GM21390 (cell line): ENCODE results near the gene RAB33B.
"Not testable (repeated sequence)": the region's sequence is repeated elsewhere in the genome, so short reads cannot be mapped to it uniquely, and the experiment has no call there.

ENCODE experiments used
- ATAC-seq: cut with Tn5 transposase; IDR thresholded peaks from one replicate; pipeline ENCODE4 v1.9.1; 2021; ENCODE audit not compliant: unreplicated experiment

The RAB33B gene

DNA sequence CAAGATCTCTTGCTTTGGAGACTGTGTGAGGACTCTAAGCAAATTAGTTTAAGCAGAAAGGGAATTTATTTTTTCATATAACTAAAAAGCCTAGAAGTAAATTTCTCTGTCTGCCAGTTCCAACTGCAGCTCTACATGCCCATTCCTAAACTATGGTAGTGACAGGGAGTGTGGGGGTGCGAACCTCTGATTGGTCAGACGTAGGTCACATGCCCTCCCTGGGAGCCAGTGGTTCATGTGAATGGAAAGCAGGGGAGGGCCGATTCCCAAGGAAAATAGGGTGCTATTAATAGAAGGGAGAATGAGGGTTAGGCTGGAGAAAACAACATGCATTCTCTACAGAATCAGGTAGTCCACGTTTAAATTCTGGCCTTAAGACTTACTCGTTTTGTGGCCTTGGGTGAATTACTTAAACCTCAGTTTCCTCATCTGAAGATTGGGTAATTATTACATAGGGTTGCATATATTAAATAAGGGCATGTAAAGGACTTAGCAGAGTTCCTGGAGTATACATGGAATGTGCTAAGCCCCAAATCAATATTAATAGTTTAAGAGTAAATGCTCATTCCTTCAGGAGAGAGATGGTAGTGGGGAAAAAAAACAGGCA, 7.2 kb downstream of the RAB33B start:
- no peak for ATAC-seq

DNA sequence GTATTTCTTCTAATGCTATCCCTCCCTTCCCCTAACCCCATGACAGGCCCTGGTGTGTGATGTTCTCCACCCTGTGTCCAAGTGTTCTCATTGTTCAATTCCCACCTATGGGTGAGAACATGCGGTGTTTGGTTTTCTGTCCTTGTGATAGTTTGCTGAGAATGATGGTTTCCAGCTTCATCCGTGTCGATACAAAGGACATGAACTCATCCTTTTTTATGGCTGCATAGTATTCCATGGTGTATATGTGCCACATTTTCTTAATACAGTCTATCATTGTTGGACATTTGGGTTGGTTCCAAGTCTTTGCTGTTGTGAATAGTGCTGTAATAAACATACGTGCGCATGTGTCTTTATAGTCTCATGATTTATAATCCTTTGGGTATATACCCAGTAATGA, 10.6 kb downstream of the RAB33B start:
- not testable (repeated sequence) for ATAC-seq

DNA sequence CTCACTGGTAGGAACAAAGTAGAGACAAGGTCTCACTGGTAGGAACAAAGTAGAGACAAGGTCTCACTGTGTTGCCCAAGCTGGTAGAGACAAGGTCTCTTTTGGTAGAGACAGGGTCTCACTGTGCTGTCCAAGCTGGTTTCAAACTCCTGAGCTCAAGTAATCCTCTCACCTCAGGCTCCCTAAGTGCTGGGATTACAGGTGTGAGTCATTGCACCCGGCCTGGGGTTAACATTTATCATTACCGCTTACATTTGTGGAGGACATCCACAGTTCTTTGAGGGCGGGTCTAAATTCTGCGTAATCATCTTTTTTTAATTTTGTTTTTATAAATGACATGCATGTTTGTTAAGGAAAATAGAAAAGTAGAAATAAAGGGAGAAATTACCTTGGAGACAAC, 12.0 kb downstream of the RAB33B start:
- no peak for ATAC-seq

DNA sequence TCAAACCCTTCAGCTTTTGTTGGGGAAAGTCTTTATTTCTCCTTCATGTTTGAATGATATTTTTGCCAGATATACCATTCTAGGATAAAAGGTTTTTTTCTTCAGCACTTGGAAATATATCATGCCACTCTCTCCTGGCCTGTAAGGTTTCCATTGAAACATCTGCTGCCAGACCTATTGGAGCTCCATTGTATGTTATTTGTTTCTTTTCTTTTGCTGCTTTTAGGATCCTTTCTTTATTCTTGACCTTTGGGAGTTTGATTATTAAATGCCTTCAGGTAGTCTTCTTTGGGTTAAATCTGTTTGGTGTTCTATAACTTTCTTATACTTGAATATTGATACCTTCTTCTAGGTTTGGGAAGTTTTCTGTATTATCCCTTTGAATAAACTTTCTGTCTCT, 14.8 kb downstream of the RAB33B start:
- ATAC-seq: not testable (repeated sequence)

DNA sequence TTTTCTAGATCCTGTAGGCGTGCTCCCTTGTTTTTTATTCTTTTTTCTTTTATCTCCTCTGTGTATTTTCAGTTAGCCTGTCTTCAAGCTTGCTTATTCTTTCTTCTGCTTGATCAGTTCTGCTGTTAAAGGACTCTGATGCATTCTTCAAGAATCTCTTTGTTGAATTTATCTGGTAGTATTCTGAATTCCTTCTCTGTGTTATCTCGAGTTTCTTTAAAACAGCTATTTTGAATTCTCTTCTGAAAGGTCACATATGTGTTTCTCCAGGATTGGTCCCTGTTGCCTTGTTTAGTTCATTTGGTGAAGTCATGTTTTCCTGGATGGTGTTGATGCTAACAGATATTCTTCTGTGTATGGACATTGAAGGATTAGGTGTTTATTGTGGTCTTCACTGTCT, 15.3 kb downstream of the RAB33B start:
- no peak for ATAC-seq

DNA sequence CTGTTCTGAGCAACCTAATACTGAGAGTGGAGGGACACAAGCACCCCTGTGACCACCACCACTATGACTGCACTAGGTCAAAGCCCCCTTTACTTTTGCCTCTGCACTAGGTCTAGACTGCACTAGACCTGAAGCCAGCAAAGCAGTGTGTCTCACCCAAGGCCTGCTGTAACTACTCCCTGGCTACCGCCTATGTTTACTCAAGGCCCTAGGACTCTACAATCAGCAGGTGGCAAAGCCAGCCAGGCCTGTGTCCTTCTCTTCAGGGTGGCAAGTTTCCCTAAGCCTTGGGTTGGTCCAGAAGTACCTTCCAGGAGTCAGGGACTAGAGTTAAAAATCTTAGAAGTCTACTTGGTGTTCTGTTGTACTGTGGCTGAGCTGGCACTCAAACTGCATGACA, 15.9 kb downstream of the RAB33B start:
- no peak for ATAC-seq

DNA sequence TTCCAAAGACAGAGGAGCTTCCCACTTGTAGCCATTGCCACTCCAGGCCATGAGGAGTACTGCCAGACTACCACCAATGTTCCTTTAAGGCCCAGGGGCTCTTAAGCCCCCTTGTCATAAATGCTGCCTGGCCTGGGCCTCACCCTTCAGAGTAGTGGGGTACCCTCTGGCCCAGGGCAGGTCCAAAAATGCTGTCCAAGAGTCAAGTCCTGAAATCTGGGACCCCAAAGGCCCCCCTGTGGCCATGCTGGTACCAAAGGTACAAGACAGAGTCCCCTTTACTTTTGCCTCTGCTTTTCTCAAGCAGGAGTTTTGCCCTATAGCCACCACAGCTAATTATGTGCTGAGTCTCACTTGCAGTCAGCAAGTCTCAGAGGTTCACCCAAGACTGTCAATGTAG, 16.4 kb downstream of the RAB33B start:
- ATAC-seq: no peak

DNA sequence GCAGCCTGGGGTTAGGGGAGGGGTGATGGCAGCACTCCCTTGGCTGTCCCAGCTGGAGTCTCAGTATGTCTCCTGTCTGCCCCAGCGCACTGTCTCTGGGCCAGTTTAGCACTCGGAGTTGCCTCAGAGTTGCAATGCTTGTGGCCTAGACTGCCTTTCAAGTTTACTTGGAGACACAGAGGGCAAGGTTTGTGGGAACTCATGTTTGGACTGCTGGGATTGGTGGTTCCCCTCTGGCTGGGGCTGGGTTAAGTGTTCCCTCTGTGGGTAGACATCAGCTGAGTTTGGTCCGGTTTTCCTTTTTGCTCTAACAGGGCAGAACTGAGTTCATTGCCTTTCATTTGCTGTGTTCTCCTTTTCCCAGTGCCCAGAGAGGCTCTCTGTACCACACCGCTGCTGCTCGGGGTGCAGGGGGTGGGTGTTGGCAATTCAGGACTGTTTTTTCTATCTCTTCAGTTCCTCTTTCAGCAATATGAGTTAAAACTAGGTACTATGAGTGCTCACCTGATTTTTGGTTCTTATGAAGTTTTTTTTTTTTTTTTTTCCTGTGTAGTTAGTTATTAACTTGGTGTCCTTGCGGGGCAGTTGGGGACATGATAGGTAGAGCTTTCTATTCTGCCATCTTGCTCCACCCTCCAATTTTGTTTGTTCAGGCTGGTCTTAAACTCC, 17.2 kb downstream of the RAB33B start:
- no peak for ATAC-seq

DNA sequence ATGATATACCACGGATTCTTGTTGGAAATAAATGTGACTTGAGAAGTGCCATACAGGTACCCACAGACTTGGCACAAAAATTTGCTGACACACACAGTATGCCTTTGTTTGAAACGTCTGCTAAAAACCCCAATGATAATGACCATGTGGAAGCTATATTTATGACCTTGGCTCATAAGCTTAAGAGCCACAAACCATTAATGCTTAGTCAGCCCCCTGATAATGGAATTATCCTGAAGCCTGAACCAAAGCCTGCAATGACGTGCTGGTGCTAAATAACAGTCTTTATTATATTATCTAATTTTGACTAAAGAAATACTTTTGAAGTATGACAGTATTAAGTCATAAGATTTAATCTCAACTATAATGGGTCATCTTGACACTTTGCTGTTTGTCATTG, 18.9 kb downstream of the RAB33B start:
- no peak for ATAC-seq

DNA sequence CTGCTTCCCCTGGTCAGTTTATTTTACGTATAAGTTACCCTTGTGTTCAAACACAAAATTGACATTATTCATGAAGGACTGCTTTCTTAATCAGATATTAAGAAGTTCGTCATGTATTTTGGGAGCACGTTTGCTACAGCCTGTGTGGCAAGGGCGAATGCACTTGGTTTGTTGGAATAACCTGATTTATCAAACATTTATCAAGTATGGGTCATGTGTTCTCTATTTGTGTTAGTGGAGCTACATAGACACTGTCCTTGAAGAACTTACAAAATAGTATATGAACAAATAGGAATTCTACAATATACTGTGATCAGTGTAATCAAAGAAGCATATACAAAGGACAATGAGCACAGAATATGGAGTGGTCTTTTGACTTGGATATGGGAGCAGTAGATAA, 22.4 kb downstream of the RAB33B start:
- no peak for ATAC-seq

DNA sequence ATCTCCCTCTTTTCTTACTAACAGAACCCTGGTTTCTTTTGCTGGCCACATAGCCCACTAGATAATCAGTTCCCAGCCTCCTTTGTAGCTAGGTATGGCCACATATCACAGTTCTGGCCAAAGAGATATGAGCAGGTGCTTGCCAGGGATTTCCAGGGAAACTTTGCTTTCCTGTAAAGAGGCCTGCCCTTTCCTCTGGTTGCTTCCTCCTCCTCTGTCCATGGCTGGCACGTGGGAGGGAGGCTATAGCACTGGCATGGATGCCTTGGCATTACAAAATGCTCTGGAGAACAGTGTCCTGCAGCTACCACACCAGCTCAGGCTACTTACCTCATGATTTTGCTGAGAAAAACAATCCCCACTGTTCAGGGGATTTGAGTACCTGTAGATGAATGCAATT, 27.5 kb downstream of the RAB33B start:
- ATAC-seq: no peak

DNA sequence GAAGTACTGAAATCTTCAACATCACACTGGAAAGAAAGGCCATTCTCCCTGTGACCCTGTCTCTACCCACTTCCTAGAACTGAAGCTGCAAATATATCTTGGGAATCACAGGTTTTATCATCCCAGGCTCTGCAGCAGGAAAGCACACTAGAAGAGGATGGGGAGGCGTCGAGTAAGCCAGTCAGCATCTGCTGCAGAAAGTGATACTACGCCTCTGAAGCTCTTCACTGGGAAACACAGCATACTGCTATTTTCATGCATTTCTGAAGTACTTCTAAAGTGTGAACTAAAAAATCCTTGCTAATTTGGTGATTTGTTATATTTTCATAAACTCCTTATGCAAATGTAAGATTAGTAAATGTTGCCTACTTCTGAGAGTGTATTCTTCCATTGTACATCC, 29.1 kb downstream of the RAB33B start:
- no peak for ATAC-seq

DNA sequence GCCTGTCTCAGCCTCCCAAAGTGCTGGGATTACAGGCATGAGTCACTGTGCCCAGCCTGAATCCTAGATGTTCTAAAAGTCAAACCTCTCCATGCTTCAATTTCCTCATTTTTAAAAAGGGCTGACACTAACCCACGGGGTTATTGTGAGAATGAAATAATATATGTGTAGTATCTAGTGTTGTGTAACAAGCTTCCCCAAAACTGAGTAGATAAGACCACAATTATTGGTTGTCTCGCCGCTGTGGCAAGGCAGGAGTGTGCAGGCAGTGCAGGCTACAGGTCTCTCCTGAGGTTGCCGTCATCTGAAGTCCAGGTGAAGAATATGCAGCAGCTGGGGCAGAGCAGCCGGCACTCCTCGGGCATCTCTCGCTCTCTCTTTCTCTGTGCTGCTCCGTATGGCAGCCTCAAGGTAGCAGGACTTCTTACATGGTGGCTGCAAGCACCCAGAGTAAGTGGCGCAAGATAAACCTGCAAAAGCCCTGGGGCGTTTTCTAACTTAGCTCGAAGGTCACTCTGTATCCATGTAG, 30.9 kb downstream of the RAB33B start:
- ATAC-seq: no peak

DNA sequence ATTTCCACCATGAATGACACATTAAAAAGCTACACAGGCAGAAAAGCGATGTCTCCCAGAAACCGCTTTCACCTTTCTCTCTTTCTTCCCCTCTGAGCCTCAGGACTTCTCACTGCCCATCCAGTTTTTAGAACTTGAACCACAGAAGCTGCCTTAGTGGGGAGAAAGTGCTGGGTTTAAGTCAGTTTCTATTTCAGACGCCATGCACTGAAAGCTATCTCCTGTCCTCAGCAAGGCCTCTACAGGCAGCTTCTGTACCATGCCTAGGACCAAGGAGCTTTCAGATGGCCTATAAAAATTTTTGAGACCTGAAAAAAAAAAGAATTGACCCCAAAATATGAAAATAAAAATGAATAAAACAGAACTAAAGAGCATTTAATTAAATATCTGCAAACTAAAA, 34.5 kb downstream of the RAB33B start:
- ATAC-seq: no peak

DNA sequence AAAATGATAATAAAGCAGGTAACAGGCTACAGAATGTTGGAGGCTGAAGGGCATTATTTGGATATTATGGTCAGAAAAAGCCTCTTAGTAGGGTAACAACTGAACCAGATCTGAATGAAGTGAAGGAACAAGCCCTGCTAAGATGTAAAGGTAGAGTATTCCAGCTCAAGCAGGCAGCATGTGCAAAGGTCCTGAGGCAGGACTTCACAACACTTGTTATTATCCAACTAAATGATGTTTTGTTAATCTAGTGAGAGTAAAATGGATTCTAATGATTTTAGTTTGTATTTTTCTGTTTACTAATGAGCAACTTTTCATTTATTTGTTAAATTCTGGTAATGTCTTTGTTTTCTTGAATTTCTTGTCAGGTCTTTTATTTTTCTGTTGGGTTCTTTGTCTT, 35.7 kb downstream of the RAB33B start:
- ATAC-seq: no peak

DNA sequence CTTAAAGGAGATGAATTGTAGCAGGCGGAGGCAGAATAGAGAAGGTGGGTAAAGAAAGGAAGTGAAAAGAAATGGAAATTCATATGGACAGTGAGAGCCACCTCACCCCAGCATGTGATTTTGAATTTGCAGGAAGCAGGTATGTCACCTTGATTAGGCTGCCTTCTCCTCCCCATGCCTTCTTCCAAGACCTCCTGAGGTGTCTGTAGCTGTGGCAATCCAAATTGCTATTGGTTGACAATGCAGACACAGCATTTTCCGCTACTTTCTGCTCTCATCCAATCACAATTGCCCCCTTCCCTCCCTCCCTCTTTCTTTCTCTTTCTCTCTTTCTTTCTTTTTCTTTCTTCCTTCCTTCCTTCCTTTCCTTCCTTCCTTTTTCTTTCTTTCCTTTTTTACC, 38.5 kb downstream of the RAB33B start:
- ATAC-seq: no peak

DNA sequence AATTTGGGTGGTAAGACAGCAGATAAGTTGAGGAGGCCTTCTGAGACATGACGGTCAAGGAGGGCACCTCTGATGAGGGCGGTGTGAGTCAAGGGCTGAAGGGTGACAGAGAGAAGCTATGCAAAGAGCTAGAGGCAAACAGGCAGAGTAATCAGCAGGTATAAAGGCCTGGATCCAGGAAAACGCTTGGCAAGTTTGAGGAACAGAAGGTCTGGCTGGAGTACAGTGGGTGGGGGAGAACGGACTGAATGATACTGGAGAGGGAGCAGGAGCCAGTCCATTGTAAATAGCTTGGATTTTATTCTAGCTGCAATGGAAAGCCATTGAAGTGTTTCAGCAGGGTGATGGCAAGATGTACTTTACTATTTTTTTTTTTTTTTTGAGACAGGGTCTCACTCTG, 39.3 kb downstream of the RAB33B start:
- no peak for ATAC-seq

DNA sequence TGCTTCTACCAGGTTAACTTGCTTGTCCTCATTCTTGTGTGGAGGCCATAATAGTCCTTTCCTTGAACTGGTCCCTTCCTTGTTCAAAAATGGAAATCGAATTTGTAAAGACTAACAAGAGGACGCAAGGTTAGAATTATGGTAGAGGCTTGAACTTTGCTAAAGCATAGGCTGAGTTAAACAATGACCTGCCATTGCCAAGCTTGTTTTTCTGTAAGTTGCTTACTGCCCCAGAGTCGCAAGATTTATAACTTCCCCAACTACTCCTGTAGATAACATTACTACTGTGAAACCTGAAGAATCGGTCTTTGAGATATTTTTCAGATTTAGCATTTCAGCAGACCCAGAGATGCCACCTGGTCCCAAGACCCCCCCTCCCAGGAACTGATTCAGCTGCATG, 45.3 kb downstream of the RAB33B start:
- no peak for ATAC-seq

DNA sequence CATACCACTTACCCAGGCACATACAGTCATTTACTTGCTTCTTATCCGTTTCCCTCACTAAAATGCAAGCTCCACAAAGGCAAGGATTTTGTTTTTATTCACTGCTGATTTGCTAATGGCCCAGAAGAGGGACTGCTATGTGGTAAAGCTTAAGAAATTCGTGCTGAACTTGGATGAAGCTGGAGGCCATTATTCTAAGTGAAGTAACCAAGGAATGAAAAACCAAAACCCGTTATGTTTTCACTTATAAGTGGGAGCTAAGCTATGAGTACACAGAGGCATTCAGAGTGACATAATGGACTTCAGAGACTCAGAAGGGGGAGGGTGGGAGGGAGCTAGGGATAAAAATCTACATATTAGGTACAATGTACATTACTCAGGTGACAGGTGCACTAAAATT, 47.2 kb downstream of the RAB33B start:
- no peak for ATAC-seq

DNA sequence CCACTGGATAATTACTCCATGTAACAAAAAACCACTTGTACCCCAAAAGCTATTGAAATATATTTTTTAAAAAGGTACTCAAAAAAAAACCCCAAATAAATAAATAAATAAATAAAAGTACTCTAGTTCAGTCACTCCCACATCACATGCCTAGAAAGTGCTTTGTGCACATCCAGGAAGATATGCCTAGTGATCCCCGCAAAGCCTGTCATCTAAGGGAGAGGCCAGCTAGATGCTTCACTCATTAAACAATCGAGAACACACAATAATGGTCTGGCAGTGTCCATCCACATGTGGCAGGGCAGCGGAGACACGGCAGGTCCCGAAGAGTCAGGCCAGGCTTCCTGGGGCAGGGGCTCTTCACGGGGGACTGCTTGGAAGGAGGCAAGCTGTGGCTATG, 47.6 kb downstream of the RAB33B start:
- no peak for ATAC-seq

DNA sequence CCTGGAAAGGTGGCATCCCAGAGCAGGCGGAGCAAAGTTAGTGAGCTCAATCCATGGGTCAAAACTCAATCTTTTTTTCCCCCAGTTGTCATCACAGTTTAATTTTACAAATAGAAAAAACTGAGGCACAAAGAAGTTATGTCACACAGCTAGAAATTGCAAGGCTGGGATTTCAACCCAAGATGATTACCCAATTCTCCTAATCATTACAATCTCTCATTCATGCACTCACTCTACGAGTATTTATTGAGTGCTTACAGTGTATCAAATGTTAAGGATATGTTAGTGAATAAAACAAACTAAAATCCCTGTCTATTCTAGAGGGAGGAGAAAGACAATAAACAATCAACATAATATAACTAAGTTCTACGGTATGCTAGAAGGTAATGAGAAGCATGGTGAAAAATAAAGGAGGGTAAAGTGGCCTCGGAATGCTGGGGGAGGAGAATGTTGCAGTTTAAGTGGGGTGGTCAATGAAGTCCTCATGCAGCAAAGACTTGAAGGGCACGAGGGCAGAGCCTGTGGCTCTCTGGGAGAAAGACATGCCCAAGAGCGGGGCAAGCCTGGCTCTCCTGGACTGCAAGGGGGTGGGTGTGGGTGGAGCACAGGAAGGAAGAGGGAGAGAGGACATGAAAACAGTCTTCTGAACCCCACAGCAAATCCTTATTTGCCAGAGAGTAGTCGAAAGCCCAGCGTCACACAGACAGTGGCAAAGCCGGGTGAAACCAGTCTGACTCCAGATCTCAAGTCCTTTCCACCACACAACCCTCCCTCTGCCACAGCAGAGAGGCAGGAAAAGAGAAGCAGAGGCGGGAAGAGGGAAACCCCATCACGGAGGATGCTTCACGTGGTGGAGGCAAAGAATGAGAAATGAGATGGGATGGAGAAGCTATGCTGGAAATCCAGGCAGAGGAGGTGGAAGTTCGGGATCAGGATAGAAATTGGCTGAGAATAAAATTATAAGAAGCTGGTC, 48.3 kb downstream of the RAB33B start:
- ATAC-seq: no peak
